Measurements from ENCODE around the gene ACLY. TPM values are rescaled to one million over a fixed set of nuclear protein-coding genes. Genes with fewer than 3 reads are reported as not detected.

The ACLY gene
- total RNA-seq, 2 donors from 2014 or later, result 76.3 to 81.5 TPM

DNA sequence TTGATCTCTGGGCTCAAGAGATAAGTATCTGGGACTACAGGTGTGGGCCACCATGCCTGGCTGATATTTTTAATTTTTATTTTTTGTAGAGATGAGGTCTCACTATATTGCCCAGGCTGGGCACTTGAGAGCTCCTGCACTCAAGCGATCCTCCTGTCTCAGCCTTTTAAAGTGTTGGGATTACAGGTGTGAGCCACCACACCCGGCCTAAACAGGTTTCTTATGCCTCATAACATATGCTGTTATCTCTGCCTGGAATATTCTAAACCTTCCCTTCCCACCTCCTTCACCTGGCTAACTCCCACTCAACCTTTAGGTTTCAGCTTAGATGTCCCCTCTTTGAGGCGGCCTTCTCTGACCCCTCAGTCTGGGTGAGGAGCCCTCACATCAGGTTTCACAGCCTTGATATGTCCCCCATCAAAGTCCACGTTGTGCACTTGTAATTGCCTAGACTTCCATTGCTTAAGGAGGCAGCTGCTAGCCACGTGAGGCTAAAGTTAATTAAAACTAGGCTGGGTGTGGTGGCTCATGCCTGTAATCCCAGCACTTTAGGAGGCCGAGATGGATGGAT, 39.2 kb upstream of the ACLY start:
- Histone ChIP-seq H3K36me3 (no peaks in the 10 kb centered on the region), H3K4me3 (no peak overlapping the region), H3K4me1 (ENCODE audit: control insufficient read depth in 1 of 2, low read depth in 2 of 2) (peaks cover 0 to 5% of the 10 kb centered on the region in 2 donors), H3K27me3 (replicated peaks; ENCODE audit: insufficient read depth) (no peaks in the 10 kb centered on the region), H3K27ac (no peak overlapping the region), H3K9me3 (no peaks in the 10 kb centered on the region)
- DNase-seq (ENCODE audit: low spot score), result no peak
- TF ChIP-seq, protein P1, sequence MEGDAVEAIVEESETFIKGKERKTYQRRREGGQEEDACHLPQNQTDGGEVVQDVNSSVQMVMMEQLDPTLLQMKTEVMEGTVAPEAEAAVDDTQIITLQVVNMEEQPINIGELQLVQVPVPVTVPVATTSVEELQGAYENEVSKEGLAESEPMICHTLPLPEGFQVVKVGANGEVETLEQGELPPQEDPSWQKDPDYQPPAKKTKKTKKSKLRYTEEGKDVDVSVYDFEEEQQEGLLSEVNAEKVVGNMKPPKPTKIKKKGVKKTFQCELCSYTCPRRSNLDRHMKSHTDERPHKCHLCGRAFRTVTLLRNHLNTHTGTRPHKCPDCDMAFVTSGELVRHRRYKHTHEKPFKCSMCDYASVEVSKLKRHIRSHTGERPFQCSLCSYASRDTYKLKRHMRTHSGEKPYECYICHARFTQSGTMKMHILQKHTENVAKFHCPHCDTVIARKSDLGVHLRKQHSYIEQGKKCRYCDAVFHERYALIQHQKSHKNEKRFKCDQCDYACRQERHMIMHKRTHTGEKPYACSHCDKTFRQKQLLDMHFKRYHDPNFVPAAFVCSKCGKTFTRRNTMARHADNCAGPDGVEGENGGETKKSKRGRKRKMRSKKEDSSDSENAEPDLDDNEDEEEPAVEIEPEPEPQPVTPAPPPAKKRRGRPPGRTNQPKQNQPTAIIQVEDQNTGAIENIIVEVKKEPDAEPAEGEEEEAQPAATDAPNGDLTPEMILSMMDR (IDR thresholded peaks at IDR 0.05), result no peak
- ATAC-seq (ENCODE audit: insufficient number of reproducible peaks, low FRiP score, low read depth), result no peak

DNA sequence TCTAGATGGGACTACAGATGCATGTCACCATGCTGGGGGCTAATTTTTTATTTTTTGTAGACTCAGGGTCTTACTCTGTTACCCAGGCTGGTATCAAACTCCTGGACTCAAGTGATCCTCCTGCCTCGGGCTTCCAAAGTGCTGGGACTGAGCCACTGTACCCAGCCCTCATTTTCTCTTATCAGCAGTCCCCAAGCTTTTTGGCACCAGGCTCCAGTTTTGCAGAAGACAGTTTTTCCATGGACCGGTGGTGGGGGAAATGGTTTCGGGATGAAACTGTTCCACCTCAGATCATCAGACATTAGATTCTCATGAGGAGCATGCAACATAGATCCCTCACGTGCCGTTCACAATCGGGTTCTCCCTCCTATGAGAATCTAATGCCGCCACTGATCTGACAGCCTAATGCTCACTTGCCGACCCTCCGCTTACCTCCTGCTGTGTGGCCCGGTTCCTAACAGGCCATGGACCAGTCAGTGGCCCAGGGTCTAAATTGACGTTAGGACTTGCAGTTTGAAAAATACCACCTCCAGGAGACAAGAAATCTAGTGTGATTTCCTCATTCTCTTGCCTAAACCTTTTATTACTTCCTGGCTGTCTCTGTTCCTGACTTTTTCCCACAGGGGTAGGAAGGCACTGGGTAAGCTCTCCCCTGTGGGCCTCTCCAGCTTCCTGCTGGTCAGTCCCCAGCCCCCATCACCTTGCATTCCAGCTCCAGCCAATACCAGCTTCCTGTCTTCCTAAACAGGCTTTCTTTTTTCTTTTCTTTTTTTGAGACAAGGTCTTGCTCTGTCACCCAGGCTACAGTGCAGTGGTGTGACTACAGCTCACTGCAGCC, 38.5 kb upstream of the ACLY start:
- Histone ChIP-seq H3K36me3 (no peaks in the 10 kb centered on the region), H3K9me3 (no peaks in the 10 kb centered on the region), H3K4me3 (no peak overlapping the region), H3K27me3 (replicated peaks; ENCODE audit: insufficient read depth) (no peaks in the 10 kb centered on the region), H3K27ac (no peak overlapping the region), H3K4me1 (ENCODE audit: control insufficient read depth in 1 of 2, low read depth in 2 of 2) (no peaks in the 10 kb centered on the region)
- ATAC-seq (ENCODE audit: insufficient number of reproducible peaks, low FRiP score, low read depth) (no peak), DNase-seq (ENCODE audit: low spot score) (no peak)
- TF ChIP-seq, protein P1 (IDR thresholded peaks at IDR 0.05), result no peak

- H3K27me3 ChIP-seq (replicated peaks; ENCODE audit: insufficient read depth), result no peaks in the 10 kb centered on the region
- no peak overlapping the region for H3K4me3 ChIP-seq
- TF ChIP-seq, protein P1 (IDR thresholded peaks at IDR 0.05), result peak; percentile 9
- H3K4me1 ChIP-seq (ENCODE audit: control insufficient read depth in 1 of 2, low read depth in 2 of 2), result no peaks in the 10 kb centered on the region
- no peak overlapping the region for H3K27ac ChIP-seq
- H3K9me3 ChIP-seq, result no peaks in the 10 kb centered on the region
- DNase-seq (ENCODE audit: low spot score) (no peak), ATAC-seq (ENCODE audit: insufficient number of reproducible peaks, low FRiP score, low read depth) (no peak)
- H3K36me3 ChIP-seq, result no peaks in the 10 kb centered on the region
These were observed 37.8 kb upstream of the ACLY start for GRCh38 chr17:41956522-41956921.

- Histone ChIP-seq H3K27ac (no peak overlapping the region), H3K36me3 (no peaks in the 10 kb centered on the region), H3K27me3 (replicated peaks; ENCODE audit: insufficient read depth) (no peaks in the 10 kb centered on the region), H3K9me3 (no peaks in the 10 kb centered on the region), H3K4me3 (no peak overlapping the region), H3K4me1 (ENCODE audit: control insufficient read depth in 1 of 2, low read depth in 2 of 2) (no peaks in the 10 kb centered on the region)
- ATAC-seq (ENCODE audit: insufficient number of reproducible peaks, low FRiP score, low read depth) (no peak), DNase-seq (ENCODE audit: low spot score) (no peak)
- TF ChIP-seq, protein P1 (IDR thresholded peaks at IDR 0.05), result no peak
These were observed 30.2 kb upstream of the ACLY start for GRCh38 chr17:41948762-41949460.

DNA sequence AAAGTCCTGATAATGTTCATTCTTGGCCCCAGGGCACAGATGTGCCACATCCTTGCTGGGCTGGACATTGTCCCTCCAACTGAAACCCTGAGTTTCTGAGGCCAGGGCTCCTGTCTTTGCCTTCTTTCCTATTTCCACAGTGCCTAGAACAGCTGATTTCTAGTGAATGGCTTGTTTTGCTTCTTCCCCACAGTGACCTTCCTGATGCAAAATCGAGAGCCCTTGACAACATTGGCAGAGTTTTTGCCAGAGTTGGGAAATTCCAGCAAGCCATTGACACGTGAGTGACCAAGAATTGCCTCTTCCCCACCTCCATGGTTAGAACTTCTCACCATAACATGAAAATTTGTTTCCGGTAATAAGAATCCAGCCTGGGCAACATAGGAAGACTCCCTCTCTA, 26.2 kb upstream of the ACLY start:
- Histone ChIP-seq H3K4me1 (ENCODE audit: control insufficient read depth in 1 of 2, low read depth in 2 of 2) (no peaks in the 10 kb centered on the region), H3K4me3 (no peak overlapping the region), H3K9me3 (no peaks in the 10 kb centered on the region), H3K27ac (no peak overlapping the region), H3K36me3 (no peaks in the 10 kb centered on the region), H3K27me3 (replicated peaks; ENCODE audit: insufficient read depth) (no peaks in the 10 kb centered on the region)
- no peak for DNase-seq (ENCODE audit: low spot score)
- TF ChIP-seq, protein P1 (IDR thresholded peaks at IDR 0.05), result no peak
- ATAC-seq (ENCODE audit: insufficient number of reproducible peaks, low FRiP score, low read depth), result no peak

All from thoracic aorta (tissue), 2 donors.